H7 (cell line): ENCODE data around the gene ENO4. TPM values are rescaled to one million over a fixed set of nuclear protein-coding genes. Genes with fewer than 3 reads are reported as not detected.

Source experiments
- DNase-seq: peaks from one replicate; pipeline ENCODE4 v3.0.0; 2012
- H3K27me3 ChIP-seq: 2 replicates; pipeline ENCODE4 v1.6.0; 2011; ENCODE audit warnings: mild to moderate bottlenecking, low read length; ENCODE audit not compliant: control insufficient read depth, insufficient read depth
- H3K36me3 ChIP-seq: replicated peaks from 2 replicates; pipeline ENCODE4 v1.5.1; 2011; ENCODE audit warnings: low read length; ENCODE audit not compliant: control insufficient read depth, insufficient read depth
- H3K4me3 ChIP-seq: 2 replicates; pipeline ENCODE4 v1.5.1; 2011; ENCODE audit warnings: low read depth, mild to moderate bottlenecking, control low read depth, low read length, moderate library complexity; ENCODE audit not compliant: insufficient read depth
- total RNA-seq: library from RNA; depleted of rRNA; stranded (reverse); fragments of >200 nt; shearing (Covaris generic); gene quantifications from 2 replicates; pipeline ENCODE4 v1.2.3, GENCODE V29; 2014

ENO4 gene
- total RNA-seq, 1 experiment from 2014 or later = 0.94 TPM

DNA sequence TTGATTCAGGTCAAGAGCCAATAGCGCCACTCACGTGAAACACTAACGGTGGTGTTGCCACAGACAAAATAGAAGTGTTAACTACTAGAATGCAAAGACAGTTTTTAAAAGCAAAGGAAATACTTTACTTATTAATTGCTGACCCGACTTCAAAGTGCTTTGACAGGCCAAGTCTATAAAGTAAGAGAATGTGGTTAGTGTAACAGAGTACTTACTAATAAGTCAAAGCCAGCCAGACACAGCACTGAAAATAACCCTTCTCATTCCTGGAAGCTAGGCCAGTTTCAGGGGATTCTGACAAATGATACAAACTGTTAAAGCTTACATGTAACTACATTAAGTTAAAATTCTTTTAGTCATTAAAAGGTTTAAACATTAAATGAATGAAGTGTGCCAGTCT lies 50.3 kb downstream of the ENO4 start:
- Histone ChIP-seq H3K4me3 (no peak overlapping the region), H3K36me3 (no peaks in the 10 kb centered on the region; the same call in 1 of the 2 replicates), H3K27me3 (no peaks in the 10 kb centered on the region)
- no peak for DNase-seq

DNA sequence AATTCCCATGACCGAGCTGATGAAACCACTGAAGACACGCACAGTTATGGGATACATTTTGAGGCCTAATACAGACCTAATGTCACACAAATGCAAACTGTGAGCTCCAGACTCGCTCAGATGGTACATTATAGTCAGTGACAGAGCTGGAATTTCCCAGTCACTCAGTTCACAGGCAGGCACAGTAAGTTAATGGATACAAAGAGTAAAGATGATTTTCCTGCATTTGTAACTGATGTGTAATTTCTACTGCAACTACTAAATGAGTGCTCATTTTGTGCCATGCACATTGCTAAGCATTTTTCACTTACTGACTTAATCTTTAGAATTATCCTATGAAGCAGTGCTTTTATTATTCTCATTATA lies 56.5 kb downstream of the ENO4 start:
- no peaks in the 10 kb centered on the region; the same call in 1 of the 2 replicates for H3K36me3 ChIP-seq
- H3K4me3 ChIP-seq = no peak overlapping the region

DNA sequence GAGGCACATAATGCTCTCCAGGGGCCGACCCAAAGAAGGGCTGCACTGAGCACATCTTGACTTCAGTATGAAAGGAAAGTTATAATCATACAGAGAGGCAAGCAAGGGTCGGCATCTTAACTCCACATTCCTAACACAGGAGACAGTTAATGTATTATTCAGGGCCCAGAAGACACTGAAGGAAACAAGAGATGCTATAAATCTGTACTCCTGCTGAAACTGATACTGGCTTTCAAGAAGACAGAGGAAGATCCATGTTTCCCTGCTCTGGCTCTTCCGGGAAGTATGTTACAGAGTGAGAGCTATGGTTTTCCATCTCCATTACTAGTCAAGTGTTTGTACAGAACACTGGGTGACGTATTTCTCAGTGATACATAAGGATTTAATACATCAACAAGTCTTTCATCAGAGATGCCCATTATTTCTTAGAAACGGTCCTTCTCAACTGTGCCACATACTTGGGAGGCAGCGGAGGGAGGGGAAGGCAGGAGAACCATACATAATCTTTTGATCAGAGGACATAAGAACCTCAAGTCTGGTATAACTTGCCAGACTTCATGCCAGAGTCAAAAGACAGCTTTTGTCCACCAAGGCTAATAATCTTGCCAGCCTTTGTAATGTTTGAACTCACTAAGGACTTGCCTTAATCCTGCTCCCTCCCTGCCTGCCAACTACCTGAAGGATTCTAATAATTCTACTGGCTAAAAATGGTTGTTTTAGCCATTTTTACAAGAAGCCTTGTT lies 58.1 kb downstream of the ENO4 start:
- Histone ChIP-seq H3K27me3 (no peaks in the 10 kb centered on the region), H3K36me3 (no peaks in the 10 kb centered on the region; the same call in 1 of the 2 replicates), H3K4me3 (no peak overlapping the region)
- no peak for DNase-seq

More for the DNA sequence above, 56.5 kb downstream of the ENO4 start:
- H3K27me3 ChIP-seq = no peaks in the 10 kb centered on the region
- no peak for DNase-seq

DNA sequence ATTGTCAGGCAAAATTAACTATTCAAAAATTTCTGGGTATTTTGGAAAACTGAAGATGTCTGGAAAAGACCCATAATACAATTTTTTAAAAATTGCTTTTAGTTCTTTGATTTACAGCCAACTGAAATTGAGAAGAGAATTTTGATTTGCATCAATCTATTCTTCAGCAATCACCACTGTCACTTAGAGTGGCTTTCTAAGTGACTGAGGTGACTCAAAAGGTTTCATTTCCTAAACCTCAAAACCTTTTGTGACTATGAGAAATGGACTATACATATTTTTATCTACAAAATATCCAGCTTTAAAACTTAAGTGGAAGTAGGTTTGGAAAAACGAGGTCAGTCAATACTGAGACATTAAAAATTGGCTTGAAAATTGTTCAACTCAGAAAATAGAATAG lies 60.0 kb downstream of the ENO4 start:
- no peak for DNase-seq
- H3K36me3 ChIP-seq = no peaks in the 10 kb centered on the region; the same call in 1 of the 2 replicates
- no peaks in the 10 kb centered on the region for H3K27me3 ChIP-seq
- H3K4me3 ChIP-seq = no peak overlapping the region

DNA sequence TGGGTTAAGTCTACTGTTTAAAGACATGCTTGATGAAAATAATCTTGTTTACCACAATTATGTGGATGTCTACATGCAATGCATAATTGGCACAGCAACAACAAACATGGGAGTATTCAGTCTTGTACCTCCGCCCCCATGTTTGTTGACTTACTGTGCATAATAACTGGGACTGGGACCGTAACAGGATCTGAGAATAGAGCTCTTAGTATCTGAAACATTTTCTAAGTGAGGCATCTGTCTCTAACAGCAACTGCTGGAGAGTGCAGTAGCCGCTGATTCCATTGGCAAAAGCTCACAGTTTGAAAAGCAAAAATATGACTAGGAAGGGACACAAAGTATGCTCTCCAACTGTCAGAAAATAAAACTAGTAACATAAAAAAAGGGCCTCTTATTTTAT lies 61.6 kb downstream of the ENO4 start:
- no peak for DNase-seq
- Histone ChIP-seq H3K36me3 (no peaks in the 10 kb centered on the region; the same call in 1 of the 2 replicates), H3K4me3 (no peak overlapping the region), H3K27me3 (no peaks in the 10 kb centered on the region)

DNA sequence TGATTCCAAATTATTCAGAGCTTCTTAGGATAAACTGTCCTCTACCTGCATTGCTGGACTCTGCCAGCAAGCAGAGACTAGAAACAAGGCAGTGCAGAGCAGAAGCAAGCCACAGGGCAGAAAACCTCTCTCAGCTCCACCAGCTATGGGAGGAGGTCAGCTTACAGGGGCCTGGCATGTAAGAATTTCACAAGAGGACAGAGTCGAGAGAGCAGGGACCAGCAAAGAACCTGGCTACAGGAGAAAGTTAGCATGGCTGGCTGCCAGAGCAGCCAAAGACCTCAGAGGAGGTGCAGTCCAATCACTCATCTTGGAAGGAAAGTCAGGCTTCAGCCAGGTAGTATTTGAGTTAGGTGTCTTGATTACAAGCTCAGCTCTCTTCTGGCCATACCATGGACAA lies 62.9 kb downstream of the ENO4 start:
- Histone ChIP-seq H3K27me3 (no peaks in the 10 kb centered on the region), H3K4me3 (no peak overlapping the region), H3K36me3 (no peaks in the 10 kb centered on the region; the same call in 1 of the 2 replicates)
- no peak for DNase-seq

DNA sequence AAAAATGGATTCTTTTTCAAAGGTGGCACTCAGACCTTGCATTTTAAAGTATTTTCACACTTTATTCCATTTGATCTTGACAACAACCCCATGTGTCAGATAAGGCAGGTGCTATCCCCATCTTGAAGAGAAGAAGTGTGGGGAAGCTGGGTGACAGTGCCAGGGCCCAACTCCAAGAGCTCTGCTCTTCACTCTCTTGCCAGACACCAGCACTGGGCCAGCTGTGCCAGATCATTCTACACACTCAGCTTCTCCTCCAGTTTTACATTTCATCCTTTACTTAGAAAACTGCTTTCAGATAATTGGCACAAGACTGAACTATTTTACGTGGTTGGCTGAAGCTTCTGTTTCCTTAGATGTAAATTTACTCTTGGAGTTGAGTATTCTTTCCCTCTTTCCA lies 64.4 kb downstream of the ENO4 start:
- no peaks in the 10 kb centered on the region; the same call in 1 of the 2 replicates for H3K36me3 ChIP-seq
- no peaks in the 10 kb centered on the region for H3K27me3 ChIP-seq
- DNase-seq = no peak
- no peak overlapping the region for H3K4me3 ChIP-seq

DNA sequence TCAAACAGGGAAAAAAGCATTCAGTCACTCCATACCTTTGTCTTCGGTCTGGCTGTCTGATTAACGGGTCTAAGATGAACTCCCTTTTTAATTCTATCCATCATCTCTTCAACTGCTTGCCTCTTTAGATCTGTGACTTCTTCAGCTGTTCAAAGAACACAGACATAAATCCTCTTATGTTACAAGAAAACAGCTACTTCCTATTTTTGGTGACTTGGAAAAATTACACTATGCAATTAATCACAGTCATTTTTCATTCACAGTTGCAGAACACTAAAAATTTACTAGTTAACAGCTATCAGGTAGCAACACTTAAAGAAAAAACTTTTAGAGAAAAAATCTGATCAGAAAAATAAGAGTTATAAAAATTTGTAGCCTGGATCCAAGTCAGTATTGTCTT lies 66.0 kb downstream of the ENO4 start:
- no peak overlapping the region for H3K4me3 ChIP-seq
- H3K36me3 ChIP-seq = no peaks in the 10 kb centered on the region; the same call in 1 of the 2 replicates
- H3K27me3 ChIP-seq = no peaks in the 10 kb centered on the region
- no peak for DNase-seq

DNA sequence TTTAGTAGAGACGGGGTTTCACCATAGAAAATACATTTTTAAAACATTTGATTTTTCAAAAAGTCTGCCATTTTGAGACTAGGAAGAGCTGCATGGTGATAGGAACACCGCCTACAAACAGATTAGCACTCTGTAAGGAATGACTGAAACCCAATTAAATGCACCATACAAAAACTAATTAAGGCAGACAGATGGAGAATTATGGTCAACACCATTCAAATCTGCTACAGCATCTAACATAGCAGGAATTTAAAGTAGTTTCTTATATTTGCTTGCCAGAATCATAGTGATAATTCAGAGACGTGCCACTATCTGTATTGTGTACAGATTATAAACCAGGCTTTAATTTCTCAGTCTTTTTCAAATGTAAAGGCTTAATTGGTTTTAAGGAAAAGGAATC lies 68.2 kb downstream of the ENO4 start:
- DNase-seq = no peak
- Histone ChIP-seq H3K36me3 (no peaks in the 10 kb centered on the region; the same call in 1 of the 2 replicates), H3K4me3 (no peak overlapping the region), H3K27me3 (no peaks in the 10 kb centered on the region)

DNA sequence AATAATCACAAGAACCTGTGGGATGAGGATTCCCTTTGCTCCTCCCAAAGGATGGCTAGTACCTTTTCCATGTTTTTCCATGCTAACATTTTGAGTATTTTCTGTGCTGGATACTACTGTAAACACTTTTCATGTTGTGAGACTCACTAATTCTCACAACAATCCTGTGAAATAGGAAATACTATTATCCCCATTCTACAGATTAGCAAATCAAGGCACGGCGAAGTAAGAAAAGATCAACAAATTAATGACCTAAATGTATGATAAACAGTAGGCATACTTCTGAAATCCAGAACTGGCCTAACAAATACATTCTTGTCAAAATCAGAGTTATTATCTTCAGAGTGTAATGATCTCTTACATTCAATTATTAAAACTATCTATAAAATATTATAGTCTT lies 69.3 kb downstream of the ENO4 start:
- no peaks in the 10 kb centered on the region; the same call in 1 of the 2 replicates for H3K36me3 ChIP-seq
- no peaks in the 10 kb centered on the region for H3K27me3 ChIP-seq
- H3K4me3 ChIP-seq = no peak overlapping the region
- DNase-seq = no peak

DNA sequence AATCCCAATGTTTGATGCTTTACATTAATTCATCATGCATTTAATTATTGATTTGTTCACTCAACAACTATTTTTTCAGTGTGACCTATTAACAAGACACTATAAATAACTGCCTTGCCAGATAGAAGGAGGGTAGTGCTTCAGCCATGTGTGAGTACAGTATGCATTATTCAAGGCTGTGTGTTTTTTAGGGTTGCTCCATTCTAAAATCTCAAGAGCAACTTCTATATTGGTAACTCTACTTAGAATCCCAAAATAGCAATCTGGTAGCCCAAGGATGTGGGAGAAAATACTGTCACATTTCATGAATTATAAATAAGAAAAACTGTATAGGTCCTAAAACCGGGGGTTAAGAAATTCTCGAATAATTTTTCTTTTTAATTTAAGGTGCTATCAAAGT lies 69.9 kb downstream of the ENO4 start:
- no peak for DNase-seq
- H3K36me3 ChIP-seq = no peaks in the 10 kb centered on the region
- no peaks in the 10 kb centered on the region for H3K27me3 ChIP-seq
- no peak overlapping the region for H3K4me3 ChIP-seq

DNA sequence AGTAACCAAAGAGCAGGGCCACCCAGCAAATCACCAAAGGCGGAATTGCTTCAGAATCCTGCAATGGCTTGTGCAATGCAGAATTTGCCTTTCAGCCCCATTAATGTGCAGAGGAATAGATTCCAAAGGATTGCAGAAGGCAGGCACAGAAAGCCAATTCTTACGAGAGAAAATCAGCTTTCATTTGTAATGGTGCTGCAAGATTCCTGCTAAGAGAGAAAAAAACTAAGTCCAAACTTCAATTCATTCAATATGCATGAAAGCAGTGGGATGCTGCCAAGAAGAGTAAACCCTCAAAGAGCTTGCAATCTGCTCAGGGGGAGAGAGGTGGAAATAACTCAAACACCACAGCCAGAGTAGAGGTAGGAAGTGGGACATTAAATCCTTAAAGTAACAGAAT lies 70.4 kb downstream of the ENO4 start:
- Histone ChIP-seq H3K36me3 (no peaks in the 10 kb centered on the region), H3K4me3 (no peak overlapping the region), H3K27me3 (no peaks in the 10 kb centered on the region)
- no peak for DNase-seq

DNA sequence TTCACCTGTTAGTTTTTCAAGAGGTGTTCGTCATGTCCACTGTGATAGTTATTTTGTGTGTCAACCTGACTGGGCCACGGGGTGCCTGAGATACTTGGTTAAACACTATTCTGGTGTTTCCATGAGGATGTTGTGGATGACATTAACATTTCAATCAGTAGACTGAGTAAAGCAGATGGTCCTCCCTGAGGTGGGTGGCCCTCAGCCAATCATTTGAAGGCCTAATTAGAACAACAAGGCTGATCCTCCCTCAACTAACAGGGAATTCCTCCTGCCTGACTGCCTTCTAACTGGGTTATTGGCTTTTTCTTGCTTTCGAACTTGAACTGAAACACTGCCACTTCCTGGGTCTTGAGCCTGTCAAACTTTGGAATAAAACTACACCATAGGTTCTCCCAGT lies 75.8 kb downstream of the ENO4 start:
- Histone ChIP-seq H3K4me3 (no peak overlapping the region), H3K36me3 (no peaks in the 10 kb centered on the region), H3K27me3 (no peaks in the 10 kb centered on the region)
- DNase-seq = no peak

DNA sequence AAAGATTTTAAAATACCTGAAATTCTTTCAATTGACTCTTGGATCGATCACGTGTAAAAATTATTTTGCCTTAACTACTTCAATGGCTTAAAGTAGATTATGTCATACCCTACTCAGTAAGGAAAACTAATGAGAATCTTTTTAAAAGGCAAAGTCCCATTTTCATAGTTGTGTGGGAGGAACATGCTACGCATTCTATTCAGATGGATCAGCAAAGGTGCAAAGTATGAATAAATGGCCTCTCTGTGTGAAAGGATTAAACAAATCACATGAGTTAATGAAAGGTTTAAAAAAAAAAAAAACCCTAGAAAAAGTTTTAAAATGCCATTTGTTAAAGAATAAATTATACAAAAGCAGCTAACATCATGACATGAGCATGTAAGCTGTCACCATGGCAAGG lies 77.1 kb downstream of the ENO4 start:
- H3K4me3 ChIP-seq = no peak overlapping the region
- no peak for DNase-seq
- no peaks in the 10 kb centered on the region for H3K36me3 ChIP-seq
- no peaks in the 10 kb centered on the region for H3K27me3 ChIP-seq

DNA sequence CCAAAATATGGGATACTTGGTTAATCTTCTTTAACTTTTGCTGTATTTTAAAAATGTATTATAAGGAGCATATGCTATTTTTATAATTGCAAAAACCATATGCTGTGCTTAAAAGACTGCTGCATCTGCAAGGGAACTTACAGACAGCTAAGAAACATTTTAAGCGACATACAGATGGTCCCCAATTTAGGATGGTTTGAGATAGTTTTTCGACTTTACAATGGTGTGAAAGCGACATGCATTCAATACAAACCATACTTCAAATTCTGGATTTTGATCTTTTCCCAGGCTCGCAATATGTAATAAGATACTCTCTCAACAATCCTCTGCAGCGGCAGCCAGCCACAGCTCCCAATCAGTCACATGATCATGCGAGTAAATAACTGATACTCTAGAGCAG lies 82.5 kb downstream of the ENO4 start:
- DNase-seq = no peak
- Histone ChIP-seq H3K27me3 (no peaks in the 10 kb centered on the region), H3K4me3 (no peak overlapping the region), H3K36me3 (no peaks in the 10 kb centered on the region)
